Measurements from ENCODE around the gene ATP11A. TPM values are rescaled to one million over a fixed set of nuclear protein-coding genes. Genes with fewer than 3 reads are reported as not detected.

The ATP11A gene
- total and polyA plus RNA-seq, 2 experiments from 2014 or later, result 12.3 to 52.6 TPM

Other genes starting within 250 kb of the ATP11A start
- gene TUBGCP3, start 101.9 kb upstream of the ATP11A start, total RNA-seq (2014; rRNA removed; shearing (Covaris generic)), result 36.4 and 40.2 TPM in 2 replicates
- gene TUBGCP3, start 101.9 kb upstream of the ATP11A start, polyA plus RNA-seq (2016; fragmentation: Nextera tagmentation; extraction: Ambion mirVana), result 12.4 and 12.8 TPM in 2 replicates

All from GM23338 (cell line).